Left lobe of liver (tissue), 2 donors: ENCODE measurements around the gene WARS2. TPM values are rescaled to one million over a fixed set of nuclear protein-coding genes. Genes with fewer than 3 reads are reported as not detected.

Source experiments
- ATAC-seq: fragments of 200-7000 bp; cut with Tn5 transposase; one replicate; pipeline ENCODE4 v1.9.1; 2020; ENCODE audit warnings: mild to moderate bottlenecking, moderate library complexity
- DNase-seq: peaks from one replicate; pipeline ENCODE4 v3.0.0-alpha.2; 2020; ENCODE audit warnings: low spot score
- total RNA-seq: library from RNA; stranded (reverse); gene quantifications from one replicate; pipeline ENCODE4 v1.2.1, GENCODE V29; 2021
- donor health status: DM: no; HTN: no; CAD: no; lungs with moderate emphysema.
- donor health status: DM: no; HTN: yes; CAD: no.

The WARS2 gene
- total RNA-seq, 1 donor from 2014 or later: 4.7 TPM

DNA sequence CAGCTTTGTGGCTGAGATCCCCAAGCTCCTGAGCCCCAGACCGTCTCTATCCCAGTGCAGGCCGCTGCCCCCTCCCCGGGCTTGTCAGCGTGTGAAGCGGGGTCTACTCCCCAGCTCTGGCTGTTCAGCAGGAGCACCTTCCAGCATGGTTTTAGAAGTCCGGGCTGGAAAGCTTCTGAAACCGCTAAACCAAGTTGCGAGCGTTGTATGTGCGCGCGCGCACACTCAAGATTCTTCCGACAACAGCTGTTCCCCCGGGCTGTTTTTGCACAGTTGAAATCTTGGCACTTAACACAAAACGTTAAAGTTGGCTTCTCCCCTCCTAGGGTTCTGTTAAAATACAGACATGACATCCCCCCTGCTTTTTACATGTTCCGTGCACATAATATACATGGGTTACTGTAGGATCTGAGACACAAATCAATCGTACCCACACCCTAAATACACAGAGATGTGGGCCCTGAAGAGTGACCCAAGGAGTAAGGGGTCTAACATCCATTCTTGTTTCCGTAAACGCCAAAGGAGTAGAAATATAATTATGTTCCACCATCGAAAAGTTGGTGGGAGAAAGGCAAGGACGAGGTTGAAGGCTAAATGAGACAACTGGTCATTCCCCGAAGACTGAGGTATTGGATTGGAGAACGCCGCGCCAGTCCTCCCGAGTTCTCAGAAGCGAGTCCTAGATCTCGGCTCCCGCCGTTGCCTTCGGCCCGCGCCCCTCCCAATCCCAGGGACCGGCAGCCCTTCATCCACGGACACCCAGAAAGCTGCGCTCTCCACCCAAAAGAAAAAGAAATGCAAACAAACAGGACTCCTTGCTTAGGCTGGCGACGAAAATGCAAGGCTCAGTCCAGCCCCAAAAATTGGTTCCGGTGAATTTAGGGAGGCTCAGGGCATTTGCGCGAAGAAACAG lies 153.6 kb downstream of the WARS2 start:
- no peak for ATAC-seq
- no peak for DNase-seq

DNA sequence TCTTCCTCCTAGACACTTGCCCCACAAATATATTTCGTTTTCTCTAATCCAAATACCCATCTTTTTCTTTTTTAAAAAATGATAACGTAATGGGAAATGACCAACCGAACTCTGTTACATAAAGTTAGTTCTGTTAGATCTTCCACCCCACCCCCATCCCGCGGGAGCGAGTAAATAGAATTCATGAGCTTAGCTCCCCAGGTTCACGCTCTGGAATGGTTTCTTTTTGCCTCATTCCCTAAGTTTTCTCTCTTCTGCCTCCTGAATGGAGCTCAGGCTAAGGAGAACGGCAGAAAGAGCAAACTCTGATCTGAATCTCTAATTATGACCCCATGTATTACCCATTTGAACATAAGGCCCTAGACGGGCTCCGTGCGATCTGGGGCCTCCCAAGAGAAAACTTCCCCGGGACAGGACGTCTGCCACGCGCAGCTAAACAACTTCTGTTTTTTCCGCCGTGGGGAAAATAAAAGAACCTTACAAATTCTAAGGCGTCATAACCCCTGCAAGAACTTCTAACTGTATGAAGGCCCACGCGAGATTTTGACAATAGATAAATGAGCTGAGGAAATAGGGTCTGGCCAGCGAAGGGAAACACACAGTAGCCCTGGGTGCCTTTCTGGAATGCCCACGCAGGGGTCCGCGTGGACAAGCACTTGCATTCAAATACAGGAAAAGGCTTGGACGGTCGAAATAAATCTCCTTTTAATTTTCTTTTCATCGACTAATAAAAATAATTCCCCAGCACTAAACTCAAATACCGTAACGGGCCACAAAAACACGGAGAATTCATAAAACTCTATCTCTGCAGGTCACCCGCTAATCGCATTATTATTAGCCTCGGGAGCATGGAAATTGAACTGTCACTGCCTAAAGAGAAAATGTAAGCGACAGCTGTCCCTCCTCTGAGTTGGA lies 154.6 kb downstream of the WARS2 start:
- no peak for DNase-seq
- no peak for ATAC-seq

- DNase-seq (no peak), ATAC-seq (peak; percentile 70)
Observed at GRCh38 chr1:118984722-118985639, 155.5 kb downstream of the WARS2 start.

DNA sequence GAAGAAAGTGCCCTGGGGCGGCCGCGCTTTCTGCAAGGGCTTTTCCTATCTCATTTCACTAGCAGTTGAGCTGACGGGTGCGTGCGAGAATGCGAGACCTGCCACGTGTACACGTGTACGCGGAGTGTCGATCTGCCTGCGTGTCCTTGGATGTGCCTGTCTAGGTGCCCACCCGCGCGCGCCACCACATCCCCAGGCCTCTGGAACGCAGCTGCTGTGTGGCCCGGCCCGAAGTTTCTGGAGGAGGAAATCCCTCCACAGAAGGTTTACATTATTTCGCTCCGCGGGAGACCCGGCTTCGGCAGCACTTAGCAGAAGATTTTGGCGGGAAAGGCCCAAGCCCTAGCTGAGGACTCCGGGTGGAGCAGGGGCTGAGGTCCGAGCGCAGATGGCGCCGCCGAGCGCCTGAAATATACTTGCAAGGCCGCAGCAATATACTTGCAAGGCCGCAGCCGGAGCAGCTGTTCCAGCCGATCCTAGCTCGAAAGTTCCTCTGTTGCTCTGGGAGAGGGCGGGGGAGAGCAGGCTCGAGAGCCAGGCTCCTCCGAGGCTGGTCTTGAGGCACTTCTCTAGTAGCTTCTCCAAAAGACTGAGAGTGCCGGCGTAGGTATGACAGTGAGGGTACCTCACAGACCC lies 156.2 kb downstream of the WARS2 start:
- no peak for DNase-seq

DNA sequence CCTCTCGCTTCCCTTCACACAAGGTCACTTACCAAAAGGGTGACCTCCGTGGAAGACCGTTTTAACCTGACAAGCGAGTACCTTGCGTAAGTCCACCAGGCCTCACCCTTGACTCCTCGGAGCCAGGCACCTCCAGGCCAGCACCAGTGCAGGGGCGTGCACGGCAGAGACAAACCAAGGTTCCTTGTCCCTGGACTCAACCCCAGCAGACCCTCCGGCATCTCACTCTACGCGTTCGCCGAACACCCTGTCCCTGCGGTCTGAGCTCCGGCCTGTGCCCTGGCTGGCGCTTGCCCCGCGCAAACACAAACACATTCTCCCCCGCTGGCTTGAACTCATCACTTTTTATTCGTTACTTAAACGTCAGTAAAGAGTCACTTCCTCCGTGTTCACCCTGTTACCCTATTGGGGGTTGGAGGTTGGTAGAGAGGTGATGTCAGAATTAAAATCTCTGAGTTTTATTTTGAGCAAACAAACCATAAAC lies 156.9 kb downstream of the WARS2 start:
- DNase-seq (no peak), ATAC-seq (no peak)

More for the DNA sequence above, 156.2 kb downstream of the WARS2 start:
- ATAC-seq: peak; percentile 75

DNA sequence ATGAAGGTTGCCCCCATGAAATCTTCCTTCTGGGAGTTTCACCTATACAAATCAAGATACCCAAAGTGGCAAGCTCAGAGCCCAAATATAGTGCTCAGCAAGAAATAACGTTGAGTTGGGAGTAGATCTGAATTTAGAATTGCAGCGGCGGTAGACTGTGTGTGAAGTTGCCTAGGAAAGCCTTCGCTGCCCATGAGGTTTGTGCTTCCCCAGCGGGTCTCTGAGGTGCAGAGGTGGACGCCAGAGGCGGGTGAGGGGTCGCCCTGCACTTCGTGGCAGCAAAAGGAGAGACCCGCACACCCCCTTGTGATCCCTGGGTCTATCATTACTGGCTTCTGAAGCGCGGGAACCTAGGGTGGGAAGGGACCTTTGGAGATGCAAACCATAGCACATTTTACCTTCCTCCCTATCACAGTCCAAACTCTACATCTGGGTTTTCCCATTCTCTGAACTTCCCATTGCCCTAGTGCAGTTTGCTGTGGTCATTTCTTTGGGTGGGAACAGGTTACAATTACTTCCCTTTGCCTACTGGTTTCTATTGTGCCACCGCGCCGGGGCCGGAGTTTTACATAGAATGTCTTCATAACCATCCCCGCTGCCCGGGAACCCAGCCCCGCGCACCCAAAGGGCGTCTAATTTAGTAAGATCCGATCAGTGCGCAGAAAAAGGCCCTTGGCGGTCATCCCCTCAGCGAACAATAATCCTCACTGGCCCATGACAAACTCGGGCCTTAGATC lies 157.5 kb downstream of the WARS2 start:
- ATAC-seq (no peak), DNase-seq (no peak)

DNA sequence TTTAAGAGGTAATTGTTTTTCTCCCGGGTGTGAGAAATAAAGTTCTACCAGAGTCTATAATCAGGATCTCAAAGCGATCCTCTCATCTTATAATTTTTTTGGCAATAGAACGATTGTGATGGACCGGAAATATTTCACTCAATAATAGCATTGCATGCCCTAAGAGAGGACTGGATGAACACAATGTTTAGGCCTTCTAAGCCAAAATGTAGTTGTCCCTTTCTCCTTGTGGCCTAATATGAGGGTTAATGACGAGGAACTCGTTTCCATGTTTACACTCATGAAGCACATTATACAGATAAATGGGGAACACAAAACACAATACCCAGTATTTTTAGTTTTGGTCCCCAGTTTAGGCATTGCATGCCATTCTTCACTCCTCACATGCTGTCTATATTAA lies 158.2 kb downstream of the WARS2 start:
- no peak for ATAC-seq
- no peak for DNase-seq

- DNase-seq (no peak), ATAC-seq (no peak)
Observed at GRCh38 chr1:118981436-118981835, 159.0 kb downstream of the WARS2 start.

Other genes with a start within 250 kb of the WARS2 start
- gene TBX15, start 152.3 kb downstream of the WARS2 start, total RNA-seq: 15.0 TPM
- 206 TPM for gene HAO2, start 228.1 kb upstream of the WARS2 start, total RNA-seq